LHCN-M2 (cell line): ENCODE measurements around the gene AGAP1. TPM values are rescaled to one million over a fixed set of nuclear protein-coding genes. Genes with fewer than 3 reads are reported as not detected.

Experiments used
- DNase-seq: peaks from one replicate; pipeline ENCODE4 v3.0.0-alpha.2; 2012; ENCODE audit warnings: low read depth
- total RNA-seq: library from RNA; depleted of rRNA; stranded (reverse); fragments of >200 nt; gene quantifications from 2 replicates; pipeline ENCODE4 v1.2.3, GENCODE V29; 2014

AGAP1 gene
- total RNA-seq, 1 experiment from 2014 or later: 15.2 TPM

DNA sequence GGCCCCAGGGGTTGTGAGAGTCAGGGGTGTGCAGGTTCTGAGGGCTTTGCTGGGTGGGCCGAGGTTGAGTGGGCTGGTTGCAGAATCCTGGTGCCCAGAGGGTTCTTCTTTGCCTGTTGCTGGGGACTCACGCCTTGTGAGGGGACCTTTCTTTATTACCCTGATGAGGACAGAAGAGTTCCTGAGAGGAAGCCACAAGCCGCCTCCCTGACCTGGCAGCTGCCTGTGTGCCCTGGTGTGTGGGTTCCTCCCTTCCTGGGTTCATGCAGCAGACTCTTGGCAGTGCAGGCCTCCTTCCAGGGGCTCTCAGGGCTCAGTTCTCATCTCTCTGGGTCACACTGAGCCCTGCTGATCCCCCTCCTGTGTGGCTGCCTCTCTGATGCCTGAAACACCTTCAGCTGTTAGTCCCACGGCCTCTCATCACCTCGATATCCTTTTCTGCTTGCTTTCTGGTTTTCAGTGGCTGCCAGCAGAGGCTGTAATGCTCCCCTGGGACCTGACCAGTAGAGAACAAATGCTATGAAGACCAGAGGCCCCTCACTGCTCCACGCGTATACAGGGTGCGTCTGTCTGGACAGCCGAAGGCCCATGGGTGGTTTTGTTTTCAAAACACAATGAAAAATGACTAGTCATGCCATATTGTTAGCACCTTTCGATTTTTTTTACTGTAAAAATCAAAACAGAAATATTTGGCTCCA, 191.3 kb downstream of the AGAP1 start:
- peak; percentile 54 for DNase-seq

DNA sequence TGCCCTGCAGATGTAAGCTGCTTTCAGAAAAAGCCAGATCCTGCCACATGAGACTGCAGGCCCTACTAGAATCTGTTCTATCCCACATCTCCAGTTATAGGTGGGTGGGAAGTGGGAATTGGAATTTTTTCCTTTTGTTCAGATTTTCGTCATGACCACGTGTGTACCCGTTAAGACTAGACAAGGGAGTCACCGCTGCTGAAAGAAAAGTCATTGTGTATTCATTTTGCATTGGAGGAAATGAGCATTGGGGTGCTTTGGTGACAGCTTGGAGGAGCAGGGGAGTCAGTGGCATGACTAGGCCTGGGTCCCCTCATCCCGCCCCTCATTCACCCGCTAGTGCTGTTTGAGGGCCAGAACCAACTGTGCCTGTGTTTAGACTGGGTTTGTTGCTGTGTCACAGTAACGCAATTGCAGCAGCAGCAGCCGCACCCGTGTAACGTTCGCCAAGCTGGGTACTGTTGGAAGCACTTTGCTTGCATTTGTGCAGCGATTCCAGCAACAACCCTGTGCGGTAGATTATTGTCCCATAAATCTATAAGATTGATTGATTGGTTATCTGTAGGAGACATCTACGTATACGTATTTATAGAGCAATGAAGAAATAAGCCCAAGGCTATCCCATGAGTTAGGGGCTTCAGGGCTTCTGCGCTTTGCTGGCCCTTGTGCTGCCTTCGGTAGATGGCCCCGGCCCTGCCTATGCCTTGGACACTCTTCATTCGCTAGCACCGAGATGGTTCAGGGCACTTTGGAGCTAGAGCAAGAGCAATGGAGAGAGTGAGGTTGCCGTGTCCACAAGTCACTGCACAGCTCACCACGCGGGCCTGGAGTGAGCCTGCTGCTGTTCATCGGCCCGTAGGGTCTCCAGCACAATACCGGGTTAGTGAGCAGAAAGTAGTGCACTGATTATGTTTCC, 194.9 kb downstream of the AGAP1 start:
- DNase-seq: no peak

DNA sequence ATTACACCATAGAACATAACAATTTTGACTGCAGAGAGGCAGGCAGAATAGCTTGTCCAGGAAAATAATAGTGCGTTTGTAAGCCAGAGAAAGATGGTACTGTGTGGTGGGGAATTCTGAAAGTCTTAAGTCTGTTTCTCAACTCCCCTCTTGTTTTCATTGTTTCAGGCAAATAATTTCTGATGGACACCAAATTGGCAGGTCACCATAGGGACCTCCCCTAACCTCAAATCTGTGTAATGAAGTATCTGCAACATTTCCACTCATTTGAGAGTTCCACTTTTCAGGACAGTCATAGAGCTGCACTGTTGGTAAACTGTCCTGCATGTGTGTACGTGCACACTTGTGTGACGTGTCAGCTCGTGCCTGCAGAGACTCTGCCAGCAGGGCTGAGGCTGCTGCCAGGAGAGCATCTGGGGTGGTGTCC, 195.6 kb downstream of the AGAP1 start:
- no peak for DNase-seq

DNA sequence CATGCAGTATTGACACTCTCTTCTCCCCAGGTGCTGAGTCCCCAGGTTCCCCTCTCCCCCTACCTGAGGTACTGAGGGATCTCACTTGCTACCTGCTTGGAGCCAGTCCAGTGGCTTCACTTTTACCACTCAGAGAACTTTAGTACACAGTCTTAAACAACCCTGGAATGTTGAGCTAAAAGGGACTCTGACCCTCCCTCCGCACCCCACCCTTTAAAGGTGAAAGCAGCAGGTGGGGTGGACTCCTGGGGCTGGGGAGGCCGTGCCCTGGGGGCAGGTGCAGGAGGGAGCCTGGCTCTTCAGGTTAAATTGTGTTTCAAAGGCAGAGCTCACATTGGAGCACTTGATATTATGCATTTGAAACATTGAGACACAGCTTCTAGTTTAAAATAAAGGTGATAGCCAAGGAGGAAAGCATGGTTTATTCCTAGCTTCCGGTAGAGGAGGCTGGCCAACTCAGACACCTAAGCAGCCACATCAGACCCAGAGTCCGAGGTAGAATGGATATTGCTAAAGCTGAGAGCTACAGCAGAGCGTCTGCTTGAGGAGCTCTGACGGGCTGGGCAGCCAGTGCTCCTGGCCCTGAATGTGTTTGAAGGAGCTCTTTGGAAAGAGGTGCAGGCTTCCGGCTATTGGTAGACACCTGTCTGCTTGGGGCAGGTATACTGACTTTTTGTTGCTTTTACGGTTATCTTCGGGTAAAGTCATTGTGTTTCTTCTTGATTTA, 196.4 kb downstream of the AGAP1 start:
- DNase-seq: no peak

DNA sequence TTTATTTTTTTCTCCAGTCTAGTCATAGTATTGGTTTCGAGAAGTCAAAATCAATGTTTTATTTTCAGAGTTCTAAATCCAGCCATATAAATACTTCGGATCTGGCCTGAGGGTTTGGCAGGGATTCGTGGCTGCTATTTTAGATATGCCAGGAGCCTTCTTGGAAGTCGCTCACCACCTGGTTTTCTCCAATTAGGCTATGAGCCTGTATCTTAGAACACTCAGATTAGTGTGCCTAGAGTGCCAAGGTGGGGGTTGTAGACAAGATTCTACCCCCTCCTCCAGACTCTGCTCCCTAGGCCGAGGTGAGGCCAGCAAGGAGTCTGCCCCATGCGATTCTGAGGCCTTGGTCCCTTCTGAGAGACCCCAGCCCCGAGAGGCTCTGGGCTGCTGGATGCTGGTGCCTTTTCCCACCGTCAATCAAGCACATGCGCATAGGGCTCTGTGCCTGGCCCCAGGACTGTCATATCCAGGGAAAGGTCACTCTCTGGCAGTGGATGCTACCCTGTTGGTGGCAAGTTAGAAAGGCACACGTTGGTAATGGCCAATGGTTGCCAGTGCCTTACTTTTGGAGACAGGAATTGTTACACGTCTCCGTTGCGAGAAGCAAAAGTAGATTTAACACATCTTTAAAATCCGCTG, 197.1 kb downstream of the AGAP1 start:
- DNase-seq: no peak

DNA sequence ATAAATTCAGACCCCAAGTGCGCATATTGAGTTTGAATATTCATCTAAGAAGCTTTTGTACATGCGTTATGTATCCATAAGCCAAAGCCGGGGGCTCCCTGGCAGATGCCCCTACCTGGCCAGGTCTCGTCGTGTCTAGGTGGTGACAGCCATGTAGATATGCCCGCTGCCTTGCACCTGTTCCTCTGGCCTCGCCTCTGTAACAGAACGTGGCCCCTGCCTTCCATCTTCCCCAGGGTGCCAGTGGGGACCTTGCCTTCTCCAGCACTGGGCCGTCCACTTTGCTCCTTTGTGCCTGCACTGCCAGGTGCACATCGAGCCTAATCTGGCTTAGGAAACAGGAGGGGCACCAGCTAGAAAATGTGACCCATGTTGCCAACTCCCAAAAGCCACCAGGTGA, 198.2 kb downstream of the AGAP1 start:
- DNase-seq: no peak

DNA sequence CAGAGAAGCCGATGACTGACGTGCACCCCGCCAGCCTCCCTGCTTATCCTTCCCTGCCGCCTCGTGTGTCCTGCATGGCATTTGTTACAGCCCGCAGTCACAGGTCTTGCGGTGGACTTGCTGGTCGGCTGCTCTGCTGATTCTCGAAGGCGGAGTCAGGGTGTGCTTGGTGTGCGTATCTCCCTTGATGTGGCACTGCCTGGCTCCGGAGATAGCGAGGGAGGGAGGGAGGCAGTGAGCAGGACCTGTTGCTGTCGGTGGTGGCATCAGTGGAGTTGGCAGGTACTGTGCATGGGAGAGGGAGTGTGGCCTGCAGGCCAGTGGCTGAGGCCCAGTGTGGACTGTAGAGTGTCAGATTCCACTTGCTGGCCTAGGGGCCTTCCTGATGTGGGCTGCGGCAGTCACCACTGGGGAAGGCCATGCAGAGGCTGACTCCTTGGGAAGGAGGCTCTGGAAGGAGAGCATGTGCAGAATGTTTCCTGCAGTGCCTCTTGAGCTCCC, 198.9 kb downstream of the AGAP1 start:
- no peak for DNase-seq

DNA sequence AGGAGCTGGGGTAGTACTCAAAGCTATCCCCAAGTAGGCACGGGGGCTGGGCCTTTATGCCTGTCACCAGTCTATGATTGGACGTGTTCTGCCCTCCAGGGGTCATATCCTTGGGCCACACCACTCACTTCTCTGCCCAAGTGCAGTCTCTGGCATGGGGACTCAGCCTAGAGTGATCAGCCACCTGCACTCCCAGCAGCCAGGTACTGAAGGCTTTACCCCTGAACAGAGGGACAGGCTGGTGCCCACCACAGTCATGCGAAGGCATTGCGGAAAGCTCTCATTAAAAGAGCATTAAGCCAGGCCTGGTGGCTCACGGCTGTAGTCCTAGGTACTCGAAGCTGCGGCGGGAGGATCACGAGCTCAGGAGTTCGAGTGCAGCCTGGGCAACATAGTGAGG, 199.4 kb downstream of the AGAP1 start:
- no peak for DNase-seq

DNA sequence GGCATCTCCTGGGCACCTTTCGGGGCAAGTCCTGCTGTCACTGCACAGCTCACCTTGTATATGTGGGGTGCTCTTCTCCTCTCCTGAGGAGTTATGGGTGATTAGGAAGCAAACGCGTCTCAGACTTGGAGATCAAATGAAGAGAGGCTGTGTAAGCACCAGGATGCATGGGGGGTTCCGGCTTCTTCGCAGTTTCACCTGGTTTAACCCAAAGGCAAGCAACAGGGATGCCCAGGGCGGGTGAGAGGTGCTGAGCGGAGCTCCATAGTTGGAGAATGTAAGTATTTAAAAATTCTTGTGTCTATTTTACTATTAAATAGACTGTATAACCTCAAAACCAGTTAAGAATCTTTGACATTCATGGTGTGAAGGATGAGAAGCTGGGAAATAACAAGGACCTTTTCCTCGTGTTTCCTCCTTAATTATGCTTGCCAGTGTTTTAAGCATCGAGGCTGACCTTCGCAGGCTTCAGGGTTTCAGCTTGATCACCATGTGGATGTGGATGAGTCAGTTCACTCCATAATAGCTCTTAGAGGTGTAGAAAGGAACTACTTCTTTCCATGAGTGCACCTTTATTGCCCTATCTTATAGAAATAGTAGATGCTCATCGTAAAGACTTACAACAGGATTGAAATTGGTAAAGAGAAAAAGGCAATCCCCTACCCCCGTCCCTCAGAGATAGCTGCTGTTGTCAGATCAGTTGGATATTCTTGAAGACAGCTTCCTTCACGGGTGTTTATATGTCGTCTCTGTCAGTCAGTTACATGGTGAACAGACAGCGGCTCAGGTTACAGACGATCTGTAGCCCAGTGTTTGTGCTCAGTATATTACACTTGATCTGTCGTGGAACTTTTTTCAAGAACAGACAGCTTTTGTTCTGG, 201.1 kb downstream of the AGAP1 start:
- no peak for DNase-seq

DNA sequence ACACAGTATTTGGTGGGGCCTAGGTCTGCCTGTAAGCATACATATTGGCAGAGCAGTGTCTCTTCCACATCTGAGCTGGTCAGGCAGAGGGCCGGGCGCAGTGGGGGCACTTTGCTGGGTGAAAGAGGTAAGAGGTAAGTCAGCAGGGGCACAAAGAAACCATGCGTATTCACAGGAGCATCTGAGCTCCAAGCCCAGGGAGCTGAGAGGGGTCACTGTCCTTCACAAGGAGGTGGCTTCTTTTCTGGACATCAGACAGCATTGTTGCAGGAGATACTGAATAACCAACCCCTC, 201.7 kb downstream of the AGAP1 start:
- no peak for DNase-seq

DNA sequence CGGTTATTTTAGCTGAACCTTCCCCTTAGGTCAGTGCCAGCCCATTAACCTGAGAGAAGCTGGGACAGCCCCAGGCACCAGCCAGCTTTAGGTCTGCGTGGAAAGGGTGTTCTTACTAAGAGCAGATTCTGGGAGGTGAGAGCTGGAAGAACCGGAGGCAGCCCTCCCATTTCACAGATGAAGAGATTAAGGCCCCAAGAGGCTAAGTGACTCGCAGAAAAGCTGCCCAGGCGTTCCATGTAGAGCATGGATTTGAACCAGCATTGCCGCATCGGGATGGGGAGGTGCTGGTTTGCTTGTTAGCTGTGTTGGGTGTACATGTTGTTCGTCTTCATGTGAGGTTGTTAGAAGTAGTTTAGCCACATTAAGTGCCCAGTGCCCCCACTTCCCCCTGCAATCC, 203.2 kb downstream of the AGAP1 start:
- no peak for DNase-seq

DNA sequence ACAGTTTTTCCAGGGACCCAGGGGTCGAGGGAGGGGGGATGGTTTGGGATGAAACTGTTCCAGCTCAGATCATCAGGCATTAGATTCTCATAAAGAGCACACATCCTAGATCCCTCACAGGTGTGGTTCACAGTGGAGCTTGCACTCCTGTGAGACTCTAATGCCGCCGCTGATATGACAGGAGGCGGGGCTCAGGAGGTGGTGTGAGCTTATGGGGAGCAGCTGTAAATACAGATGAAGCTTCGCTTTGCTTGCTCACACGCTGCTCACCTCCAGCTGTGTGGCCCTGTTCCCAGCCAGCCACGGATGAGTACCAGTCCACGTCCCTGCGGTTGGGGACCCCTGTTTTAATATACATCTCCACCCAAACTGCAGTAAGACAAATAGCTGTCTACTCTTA, 204.2 kb downstream of the AGAP1 start:
- no peak for DNase-seq

DNA sequence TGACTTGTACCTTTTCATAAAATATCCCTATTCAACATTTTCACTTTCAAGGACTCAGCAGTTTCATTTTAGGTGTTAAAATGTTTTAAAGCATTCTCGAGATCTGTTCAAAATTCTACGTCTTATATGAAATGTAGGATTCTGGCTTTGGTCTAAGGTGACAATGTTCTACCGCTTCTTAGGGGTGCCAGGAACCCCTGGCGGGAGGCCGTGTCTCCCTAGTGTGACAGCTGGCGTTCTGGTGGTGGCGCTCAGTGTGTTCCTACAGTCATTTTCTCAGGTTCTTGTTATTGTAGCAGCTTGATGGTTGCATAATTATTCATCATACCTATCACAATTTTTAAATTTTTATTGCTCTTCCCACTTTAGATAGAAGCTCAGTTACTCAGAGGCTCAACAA, 204.6 kb downstream of the AGAP1 start:
- no peak for DNase-seq

DNA sequence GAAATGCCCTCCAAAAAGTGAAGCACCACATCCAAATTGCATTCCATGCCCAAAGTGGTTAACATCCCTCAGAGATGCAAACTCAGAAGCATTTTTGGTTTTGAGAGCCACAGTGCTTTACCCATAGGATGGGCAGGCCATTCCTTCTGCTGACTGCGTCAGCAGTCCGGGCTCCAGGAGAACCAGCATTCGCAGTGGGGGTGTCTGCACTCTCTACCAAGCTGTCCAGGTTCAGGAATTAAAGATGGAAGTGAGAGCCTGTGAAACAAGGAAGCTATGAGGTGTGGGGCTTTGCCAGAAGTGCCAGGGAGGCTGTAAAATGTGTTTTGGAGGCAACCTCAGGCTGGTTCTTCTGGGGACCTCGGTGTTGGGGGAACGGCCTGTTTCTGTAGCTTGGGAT, 205.7 kb downstream of the AGAP1 start:
- DNase-seq: no peak

DNA sequence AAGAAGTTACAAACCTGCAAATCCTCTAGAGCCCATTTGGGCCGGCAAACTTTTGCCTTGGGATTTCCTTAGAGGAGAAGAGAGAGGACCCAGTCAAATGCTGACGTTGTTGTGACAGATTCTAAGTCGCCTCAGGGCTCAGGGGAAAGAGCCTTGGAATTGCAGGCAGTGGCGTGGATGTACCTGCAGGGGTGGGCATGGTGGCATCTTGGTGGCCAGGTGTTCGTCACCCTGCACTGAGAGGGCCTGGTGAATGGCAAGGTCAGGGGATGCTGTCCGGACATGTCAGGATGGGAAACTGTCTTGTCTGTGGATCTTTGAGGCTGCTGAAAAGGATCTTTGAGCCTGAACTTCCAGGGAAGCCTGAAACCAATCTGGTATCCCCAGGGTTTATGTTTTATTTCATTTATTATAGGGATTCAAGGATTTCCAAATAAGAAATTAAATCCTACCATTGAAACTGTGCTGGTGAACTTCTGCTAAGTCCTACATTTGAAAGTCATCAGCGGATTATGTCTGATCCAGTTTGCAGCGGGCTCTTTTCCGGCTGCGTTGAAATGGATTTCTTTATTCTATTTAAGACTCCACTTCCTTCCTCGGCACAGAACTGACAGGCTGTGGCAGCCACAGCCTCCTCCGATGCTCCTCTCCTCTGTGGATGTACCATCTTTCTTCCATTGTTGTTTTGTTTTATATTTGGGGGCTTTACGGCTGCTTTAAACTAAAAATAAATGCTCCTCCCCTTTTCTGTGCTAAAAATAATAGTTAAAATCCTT, 207.6 kb downstream of the AGAP1 start:
- DNase-seq: no peak

DNA sequence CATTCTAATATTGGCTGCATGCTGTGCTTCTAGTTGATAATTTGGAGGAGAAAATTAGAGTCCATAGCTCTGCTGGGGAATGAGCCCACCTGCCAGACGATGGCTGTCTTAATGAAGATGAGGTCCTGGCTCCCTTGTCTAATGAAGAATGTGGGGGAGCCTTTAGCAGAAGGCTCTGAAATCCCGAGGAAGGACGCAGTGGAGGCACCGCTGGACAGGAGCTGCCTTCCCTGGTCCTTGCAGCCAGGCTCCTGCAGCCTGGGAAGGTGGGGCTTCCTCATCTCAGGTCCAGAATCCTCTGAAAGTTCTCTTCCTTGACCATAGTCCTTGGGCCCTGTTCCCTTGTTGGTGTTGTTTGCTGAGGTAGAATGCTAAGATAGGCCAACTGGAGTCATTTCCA, 208.3 kb downstream of the AGAP1 start:
- no peak for DNase-seq

DNA sequence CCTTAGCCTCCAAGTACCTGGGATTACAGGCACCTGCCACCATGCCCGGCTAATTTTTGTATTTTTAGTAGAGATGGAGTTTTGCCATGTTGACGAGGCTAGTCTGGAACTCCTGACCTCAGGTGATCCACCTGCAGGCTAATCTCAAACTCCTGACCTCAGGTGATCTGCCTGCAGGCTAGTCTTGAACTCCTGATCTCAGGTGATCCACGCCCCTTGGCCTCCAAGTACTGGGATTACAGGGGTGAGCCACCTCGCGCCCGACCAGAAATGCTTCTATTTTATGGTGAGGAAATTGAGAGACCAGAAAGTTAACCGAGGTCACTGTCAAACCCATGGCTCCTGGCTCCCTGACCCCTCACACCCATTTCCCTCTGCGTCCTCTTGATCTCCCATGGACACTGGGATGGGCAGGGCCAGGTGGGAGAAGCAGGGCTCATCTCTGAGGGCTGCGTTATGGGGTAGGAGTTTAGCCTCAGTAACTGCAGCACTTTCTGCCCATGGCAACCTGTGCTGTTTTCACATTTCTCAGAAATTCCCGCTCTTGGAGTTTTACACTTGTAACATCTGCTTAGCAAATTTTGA, 210.0 kb downstream of the AGAP1 start:
- DNase-seq: no peak

DNA sequence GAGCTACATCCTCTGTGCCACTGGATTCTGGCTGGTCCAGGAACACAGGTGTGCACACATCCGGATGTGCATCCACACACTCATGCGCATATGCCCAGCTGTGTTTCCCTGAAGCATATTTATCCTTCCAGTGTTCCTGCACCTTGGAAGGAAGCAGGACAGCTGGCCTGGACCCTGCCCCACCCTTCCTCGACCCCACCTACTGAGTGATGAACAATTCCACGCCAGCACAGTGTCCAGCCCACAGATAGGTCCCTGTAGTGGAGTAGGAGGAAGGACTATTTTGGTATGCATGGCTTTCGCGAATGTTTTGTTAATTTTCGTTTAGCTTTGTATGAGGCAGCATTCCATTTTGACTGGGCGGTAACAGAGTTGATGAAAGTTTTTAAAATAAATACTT, 211.5 kb downstream of the AGAP1 start:
- DNase-seq: no peak

DNA sequence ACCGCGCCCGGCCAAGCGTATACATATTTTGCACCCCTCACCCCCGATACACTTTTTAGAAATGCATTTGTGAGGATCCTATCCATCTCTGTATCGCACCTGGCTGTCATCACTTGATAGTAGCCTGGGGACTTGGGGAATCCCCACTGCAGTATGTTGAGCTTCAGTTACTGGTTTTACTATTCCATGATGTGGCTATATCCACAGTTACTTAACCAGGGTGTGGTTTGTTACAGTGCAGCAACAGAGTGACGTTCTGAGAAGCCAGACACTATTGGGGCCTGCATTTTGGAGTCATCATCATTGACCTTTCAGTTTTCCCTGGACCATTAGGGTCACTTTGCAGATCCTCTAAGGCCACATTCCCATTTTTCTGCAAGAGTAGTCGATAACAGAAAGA, 212.7 kb downstream of the AGAP1 start:
- no peak for DNase-seq
